ENCODE results near the gene ZNF609. TPM values are rescaled to one million over a fixed set of nuclear protein-coding genes. Genes with fewer than 3 reads are reported as not detected.

ZNF609 gene
- total RNA-seq, 1 experiment from 2014 or later = 49.0 TPM

DNA sequence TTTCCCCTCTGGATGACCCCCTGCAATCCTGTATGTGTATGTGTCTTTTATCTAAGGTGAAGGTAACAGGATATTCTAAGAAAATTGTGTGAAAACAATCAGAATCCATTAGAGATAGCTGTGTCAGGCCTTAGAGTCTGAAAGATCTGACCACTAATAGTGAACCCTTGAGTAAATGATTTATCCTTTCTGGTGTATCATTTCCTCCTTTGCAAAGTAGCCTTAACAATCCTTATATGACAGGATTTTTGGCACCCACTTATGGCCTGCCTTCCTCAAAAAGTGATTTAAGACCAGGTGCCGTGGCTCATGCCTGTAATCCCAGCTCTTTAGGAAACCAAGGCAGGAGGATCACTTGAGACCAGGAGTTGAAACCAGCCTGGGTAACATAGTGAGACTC lies 204.8 kb downstream of the ZNF609 start:
- peaks cover 6% of the 10 kb centered on the region for H3K4me1 Mint-ChIP-seq (ENCODE audit: insufficient read depth, unreplicated experiment)
- intact Hi-C loops (cut with micrococcal nuclease) = no loop called here
- no TSS peak for BruUV-seq (replicated peaks)
- CTCF ChIA-PET = interaction anchor here (0.7 to 1.2 kb wide), 4 partner anchors 12 to 238 kb away, joined by 3 to 4 read pairs (median 4); partner anchors contain the start of gene ZNF609
- H3K27ac Mint-ChIP-seq (ENCODE audit: low read depth, unreplicated experiment) = no peak overlapping the region
- no peak overlapping the region for H3K4me3 Mint-ChIP-seq (ENCODE audit: unreplicated experiment)
- no peaks in the 10 kb centered on the region for H3K9me3 Mint-ChIP-seq (ENCODE audit: unreplicated experiment)
- POLR2A ChIA-PET = interaction anchor here (0.6 kb wide), 1 partner anchor 284 kb away, joined by 3 read pairs; no protein-coding TSS in a partner anchor
- no peaks in the 10 kb centered on the region for H3K27me3 Mint-ChIP-seq (ENCODE audit: insufficient read depth, unreplicated experiment)
- peaks cover 14% of the 10 kb centered on the region for H3K36me3 Mint-ChIP-seq (ENCODE audit: insufficient read depth, unreplicated experiment)
- TF ChIP-seq, protein P1, sequence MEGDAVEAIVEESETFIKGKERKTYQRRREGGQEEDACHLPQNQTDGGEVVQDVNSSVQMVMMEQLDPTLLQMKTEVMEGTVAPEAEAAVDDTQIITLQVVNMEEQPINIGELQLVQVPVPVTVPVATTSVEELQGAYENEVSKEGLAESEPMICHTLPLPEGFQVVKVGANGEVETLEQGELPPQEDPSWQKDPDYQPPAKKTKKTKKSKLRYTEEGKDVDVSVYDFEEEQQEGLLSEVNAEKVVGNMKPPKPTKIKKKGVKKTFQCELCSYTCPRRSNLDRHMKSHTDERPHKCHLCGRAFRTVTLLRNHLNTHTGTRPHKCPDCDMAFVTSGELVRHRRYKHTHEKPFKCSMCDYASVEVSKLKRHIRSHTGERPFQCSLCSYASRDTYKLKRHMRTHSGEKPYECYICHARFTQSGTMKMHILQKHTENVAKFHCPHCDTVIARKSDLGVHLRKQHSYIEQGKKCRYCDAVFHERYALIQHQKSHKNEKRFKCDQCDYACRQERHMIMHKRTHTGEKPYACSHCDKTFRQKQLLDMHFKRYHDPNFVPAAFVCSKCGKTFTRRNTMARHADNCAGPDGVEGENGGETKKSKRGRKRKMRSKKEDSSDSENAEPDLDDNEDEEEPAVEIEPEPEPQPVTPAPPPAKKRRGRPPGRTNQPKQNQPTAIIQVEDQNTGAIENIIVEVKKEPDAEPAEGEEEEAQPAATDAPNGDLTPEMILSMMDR (IDR thresholded peaks at IDR 0.05; ENCODE audit: unreplicated experiment) = no peak
- DNase-seq (ENCODE audit: unreplicated experiment) = no peak

DNA sequence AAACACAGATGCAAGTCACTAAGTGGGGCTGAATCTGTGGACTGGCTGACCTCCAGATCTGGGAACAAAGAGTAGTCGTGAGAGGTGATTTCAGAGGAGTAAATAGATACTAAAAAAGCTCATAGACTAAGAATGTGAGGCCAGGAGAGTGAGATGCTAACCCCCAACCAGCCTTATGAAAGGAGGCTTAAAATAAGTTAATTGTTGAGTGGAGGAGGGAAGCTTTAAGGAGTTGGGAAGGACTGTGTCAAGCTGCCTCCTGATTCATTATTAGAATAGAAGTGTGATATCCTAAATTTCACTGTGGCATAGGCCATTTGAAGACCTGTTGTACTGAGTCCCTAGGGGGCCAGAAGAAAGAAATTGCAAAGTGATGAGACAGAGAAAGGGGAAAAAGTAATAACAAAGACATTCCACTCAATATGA lies 207.4 kb downstream of the ZNF609 start:
- CTCF ChIA-PET = interaction anchor here (0.7 to 1.3 kb wide), 4 partner anchors 14 to 343 kb away, joined by 3 to 6 read pairs (median 4); no protein-coding TSS in a partner anchor
- peaks cover 16% of the 10 kb centered on the region for H3K36me3 Mint-ChIP-seq (ENCODE audit: insufficient read depth, unreplicated experiment)
- H3K27ac Mint-ChIP-seq (ENCODE audit: low read depth, unreplicated experiment) = peak overlapping the region; percentile 50
- no peak overlapping the region for H3K4me3 Mint-ChIP-seq (ENCODE audit: unreplicated experiment)
- DNase-seq (ENCODE audit: unreplicated experiment) = no peak
- no TSS peak for BruUV-seq (replicated peaks)
- H3K9me3 Mint-ChIP-seq (ENCODE audit: unreplicated experiment) = no peaks in the 10 kb centered on the region
- H3K27me3 Mint-ChIP-seq (ENCODE audit: insufficient read depth, unreplicated experiment) = no peaks in the 10 kb centered on the region
- POLR2A ChIA-PET = interaction anchor here (0.6 kb wide), 1 partner anchor 202 kb away, joined by 3 read pairs; no protein-coding TSS in a partner anchor
- TF ChIP-seq, protein P1 (IDR thresholded peaks at IDR 0.05; ENCODE audit: unreplicated experiment) = no peak
- intact Hi-C loops (cut with micrococcal nuclease) = no loop called here
- H3K4me1 Mint-ChIP-seq (ENCODE audit: insufficient read depth, unreplicated experiment) = peaks cover 6% of the 10 kb centered on the region

DNA sequence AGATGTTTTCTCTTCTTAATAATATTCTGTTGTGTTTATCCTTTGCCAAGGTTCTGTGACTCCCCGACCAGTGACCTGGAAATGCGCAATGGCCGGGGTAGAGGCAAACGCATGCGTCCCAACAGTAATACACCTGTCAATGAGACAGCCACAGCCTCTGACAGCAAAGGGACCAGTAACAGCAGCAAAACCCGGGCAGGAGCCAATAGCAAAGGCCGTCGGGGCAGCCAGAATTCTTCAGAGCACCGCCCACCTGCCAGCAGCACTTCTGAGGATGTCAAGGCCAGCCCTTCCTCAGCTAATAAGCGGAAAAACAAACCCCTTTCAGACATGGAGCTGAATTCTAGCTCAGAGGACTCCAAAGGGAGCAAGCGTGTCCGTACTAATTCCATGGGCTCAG lies 213.5 kb downstream of the ZNF609 start:
- intact Hi-C loops (cut with micrococcal nuclease) = no loop called here
- Mint-ChIP-seq H3K4me3 (ENCODE audit: unreplicated experiment) (no peak overlapping the region), H3K4me1 (ENCODE audit: insufficient read depth, unreplicated experiment) (no peaks in the 10 kb centered on the region), H3K9me3 (ENCODE audit: unreplicated experiment) (no peaks in the 10 kb centered on the region), H3K27me3 (ENCODE audit: insufficient read depth, unreplicated experiment) (no peaks in the 10 kb centered on the region), H3K36me3 (ENCODE audit: insufficient read depth, unreplicated experiment) (peaks cover 49% of the 10 kb centered on the region), H3K27ac (ENCODE audit: low read depth, unreplicated experiment) (no peak overlapping the region)
- TF ChIP-seq, protein P1 (IDR thresholded peaks at IDR 0.05; ENCODE audit: unreplicated experiment) = no peak
- CTCF ChIA-PET = interaction anchor here (0.5 to 3.3 kb wide), 4 partner anchors 9 to 222 kb away, joined by 3 to 21 read pairs (median 4); no protein-coding TSS in a partner anchor
- no peak for DNase-seq (ENCODE audit: unreplicated experiment)
- no TSS peak for BruUV-seq (replicated peaks)
- POLR2A ChIA-PET = interaction anchor here (0.8 kb wide), 1 partner anchor 26 kb away, joined by 3 read pairs; no protein-coding TSS in a partner anchor

DNA sequence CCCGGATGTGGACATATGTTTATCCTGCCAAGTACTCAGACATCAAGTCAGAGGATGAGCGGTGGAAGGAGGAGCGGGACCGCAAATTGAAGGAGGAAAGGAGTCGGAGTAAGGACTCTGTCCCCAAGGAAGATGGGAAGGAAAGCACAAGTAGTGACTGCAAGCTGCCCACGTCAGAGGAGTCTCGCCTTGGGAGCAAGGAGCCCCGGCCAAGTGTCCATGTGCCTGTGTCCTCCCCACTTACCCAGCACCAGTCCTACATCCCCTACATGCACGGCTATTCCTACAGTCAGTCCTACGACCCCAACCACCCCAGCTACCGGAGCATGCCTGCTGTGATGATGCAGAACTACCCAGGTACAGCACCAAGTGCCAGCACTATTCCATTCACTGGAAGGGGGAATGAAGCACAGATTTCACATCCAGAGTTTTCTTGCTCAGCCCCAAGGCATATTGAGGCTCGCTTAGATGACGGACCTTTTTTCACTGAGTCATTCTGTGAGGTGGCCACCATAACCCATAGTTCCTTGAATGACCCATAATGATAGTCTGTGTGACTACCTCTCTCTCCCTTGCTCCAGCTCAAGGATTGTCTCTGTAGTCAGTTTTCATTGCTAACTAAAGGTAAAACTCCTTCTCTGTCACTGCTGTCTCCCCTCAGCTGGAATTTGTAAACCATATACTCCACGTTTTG lies 217.9 kb downstream of the ZNF609 start:
- Mint-ChIP-seq H3K4me1 (ENCODE audit: insufficient read depth, unreplicated experiment) (no peaks in the 10 kb centered on the region), H3K4me3 (ENCODE audit: unreplicated experiment) (no peak overlapping the region), H3K27me3 (ENCODE audit: insufficient read depth, unreplicated experiment) (no peaks in the 10 kb centered on the region), H3K27ac (ENCODE audit: low read depth, unreplicated experiment) (no peak overlapping the region), H3K9me3 (ENCODE audit: unreplicated experiment) (no peaks in the 10 kb centered on the region), H3K36me3 (ENCODE audit: insufficient read depth, unreplicated experiment) (peaks cover 76% of the 10 kb centered on the region)
- DNase-seq (ENCODE audit: unreplicated experiment) = no peak
- CTCF ChIA-PET = interaction anchor here (0.6 to 15.8 kb wide), 4 partner anchors 8 to 120 kb away, joined by 3 to 274 read pairs (median 4); no protein-coding TSS in a partner anchor
- intact Hi-C loops (cut with micrococcal nuclease) = no loop called here
- POLR2A ChIA-PET = no interaction called here
- no TSS peak for BruUV-seq (replicated peaks)
- TF ChIP-seq, protein P1 (IDR thresholded peaks at IDR 0.05; ENCODE audit: unreplicated experiment) = no peak

Measured in MCF 10A (cell line).